ENCODE measurements around the gene NBPF4.
"Not testable (repeated sequence)": the region's sequence is repeated elsewhere in the genome, so short reads cannot be mapped to it uniquely, and the experiment has no call there.

NBPF4 gene, protein sequence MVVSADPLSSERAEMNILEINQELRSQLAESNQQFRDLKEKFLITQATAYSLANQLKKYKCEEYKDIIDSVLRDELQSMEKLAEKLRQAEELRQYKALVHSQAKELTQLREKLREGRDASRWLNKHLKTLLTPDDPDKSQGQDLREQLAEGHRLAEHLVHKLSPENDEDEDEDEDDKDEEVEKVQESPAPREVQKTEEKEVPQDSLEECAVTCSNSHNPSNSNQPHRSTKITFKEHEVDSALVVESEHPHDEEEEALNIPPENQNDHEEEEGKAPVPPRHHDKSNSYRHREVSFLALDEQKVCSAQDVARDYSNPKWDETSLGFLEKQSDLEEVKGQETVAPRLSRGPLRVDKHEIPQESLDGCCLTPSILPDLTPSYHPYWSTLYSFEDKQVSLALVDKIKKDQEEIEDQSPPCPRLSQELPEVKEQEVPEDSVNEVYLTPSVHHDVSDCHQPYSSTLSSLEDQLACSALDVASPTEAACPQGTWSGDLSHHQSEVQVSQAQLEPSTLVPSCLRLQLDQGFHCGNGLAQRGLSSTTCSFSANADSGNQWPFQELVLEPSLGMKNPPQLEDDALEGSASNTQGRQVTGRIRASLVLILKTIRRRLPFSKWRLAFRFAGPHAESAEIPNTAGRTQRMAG

DNA sequence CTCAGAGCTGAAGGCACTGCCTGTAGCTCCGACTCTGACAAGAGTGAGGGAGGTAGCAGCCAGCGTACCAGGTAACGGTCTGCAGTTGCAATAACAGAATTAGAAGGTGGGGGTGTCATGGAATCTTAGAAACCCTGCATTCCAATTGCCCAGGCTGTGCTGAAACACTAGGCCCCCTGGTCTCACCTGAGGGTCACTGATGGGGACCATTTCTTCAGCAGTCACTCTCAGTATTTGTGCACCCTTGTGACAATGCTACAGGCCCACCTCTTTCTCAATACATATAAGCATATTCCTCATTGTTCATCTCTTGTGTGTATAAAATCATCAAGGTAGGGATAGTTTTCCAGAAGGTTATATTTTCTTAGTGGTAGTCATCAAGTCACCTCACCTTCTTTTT is at the start of gene NBPF4:
TSS of gene NBPF4 (minus strand) at position 101 of the 400 bp plus-strand sequence. CDS start 315 bp downstream, outside the sequence.
- not testable (repeated sequence) for DNase-seq

DNA sequence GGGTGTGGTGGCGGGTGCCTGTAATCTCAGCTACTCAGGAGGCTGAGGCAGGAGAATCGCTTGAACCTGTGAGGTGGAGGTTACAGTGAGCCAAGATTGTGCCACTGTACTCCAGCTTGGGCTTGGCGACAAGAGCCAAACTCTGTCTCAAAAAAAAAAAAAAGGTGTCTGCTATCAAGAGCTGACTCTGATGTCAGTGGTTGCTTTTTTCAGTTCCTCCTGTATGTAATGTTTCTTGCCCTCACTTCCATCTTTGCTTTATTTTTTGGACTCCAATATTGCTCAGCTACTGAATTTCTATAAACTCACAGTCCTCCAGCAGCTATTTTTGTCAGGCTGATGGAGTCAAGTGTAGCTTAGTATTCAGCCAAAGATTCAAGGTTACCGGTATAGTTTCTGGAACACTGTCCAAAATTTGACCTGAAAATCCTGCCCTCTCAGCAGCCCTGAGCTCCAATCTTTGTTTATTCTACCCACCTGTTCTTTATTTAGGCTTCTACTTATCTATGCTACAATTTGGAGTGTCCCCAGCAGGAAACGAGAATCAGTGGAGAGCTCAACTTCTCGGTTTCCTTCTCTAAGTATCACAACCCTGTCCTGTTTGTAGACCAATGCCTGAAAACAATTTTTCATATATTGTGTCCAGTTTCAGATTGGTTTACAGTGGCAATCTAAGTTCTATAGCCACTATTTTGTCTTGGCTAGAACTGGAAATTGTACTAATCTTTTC is 38.8 kb upstream of the NBPF4 start:
- not testable (repeated sequence) for DNase-seq

DNA sequence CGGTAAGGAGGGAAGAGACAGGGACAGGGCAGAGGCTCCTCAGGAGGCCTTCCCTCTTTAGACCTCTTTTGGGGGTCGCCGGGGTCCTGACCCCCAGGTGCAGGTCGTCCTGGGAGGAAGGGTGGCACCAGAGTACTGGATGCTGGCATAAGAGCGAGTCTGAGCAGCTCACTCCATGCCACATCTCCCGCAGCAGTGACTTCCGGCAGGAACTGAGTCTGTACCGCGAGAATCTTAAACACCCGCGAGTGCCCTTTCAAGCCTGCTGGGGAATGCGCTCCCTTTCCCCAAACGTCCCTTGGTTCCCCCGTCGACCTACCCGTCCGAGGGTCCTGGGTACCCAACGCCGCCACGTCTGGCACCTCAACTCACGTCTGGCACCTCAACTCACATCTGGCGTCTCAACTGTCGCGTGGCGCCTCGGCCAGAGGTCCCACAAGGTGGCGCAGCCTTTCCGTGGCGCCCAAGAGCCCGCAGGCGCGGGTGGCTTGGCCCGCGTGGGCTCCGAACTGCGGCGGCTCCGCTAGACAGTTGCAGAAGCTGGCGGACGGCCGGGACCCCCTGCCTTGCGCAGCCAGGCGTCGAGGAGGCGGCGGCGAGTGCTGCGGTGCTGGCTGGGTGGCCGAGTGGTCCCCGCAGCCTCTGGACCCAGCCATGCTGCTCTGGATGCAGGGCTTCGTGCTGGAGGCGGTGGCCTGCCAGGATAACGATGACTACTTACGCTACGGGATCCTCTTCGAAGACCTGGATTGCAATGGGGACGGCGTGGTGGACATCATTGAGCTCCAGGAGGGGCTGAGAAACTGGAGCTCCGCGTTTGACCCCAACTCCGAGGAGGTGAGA is 28.8 kb upstream of the NBPF4 start:
- not testable (repeated sequence) for DNase-seq

DNA sequence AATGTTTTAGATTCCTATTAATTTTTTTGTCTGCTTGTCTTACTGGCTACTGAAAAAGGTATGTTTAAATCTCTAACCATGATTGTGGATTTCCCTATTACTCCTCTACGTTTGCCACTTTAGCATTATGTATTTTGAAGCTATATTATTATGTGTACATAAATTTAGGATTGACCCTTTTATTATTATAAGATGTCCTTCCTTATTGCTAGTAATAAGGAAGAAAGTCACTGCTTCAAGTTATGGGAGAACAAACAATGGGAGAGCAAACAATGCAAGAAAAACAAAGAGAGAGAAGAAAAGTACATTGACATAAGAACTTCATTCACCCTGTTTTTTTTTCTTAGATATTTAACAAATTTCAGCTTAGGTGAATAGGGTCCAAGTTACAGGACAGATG is 23.2 kb upstream of the NBPF4 start:
- not testable (repeated sequence) for DNase-seq

DNA sequence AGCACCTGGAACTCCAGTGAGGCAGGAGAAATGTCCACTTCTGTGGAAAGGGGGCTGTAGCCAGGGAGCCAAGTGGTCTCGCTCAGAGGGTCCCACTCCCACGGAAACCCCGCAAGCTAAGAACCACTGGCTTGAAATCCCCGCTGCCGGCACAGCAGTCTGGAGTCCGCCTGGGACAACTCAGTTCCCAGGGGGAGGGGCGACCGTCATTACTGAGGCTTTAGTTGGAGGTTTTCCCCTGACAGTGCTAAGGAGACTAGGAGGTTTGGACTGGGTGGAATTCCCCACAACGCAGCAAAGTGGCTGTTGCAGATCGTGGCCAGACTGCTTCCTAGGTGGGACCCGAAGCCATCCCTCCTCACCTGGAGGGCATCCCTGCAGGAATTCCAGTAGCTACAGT is 18.1 kb upstream of the NBPF4 start:
- not testable (repeated sequence) for DNase-seq

DNA sequence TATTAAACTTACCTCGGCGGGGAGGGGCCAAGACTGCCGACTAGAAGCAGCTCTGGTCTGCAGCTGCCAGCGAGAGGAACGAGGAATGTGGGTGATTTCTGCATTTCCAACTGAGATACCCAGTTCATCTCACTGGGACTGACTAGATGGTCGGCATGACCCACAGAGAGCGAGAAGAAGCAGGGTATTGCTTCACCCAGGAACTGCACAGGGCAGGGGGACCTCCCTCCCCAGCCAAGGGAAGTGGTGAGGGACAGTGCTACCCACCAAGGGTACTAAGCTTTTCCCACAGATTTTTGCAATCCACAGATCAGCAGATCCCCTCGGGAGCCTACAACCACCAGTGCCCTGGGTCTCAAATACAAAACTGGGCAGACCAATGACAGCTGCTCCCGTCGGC is 17.6 kb upstream of the NBPF4 start:
- not testable (repeated sequence) for DNase-seq

DNA sequence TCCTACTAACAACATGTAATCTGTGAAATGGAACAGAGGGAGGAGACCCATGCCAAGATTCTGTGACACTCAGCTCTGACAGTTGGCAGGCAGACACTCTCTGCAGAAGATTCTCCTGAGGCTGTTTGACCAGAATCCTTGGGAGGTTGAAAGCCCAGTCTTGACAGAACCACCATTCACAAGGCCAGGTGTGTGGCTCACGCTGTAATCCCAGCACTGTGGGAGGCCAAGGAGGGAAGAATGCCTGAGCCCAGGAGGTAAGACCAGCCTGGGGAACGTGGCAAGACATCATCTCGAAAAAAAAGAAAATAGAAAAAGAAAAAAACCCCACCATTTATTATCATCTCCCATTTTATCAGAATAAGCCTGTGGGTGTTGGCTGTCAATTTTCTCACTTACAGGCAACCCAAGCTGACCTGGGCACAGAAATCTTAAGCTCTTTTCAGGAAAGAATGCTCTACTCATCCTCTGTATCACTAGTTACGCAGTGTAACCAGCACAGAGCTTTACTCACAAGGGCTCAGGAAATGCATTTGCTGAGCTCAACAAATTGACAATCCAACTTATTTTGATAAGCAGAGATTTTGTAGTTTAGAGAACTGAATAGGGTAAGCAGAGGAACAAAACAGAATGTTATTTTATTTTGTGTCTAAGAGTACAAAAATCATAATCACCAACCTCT is 16.8 kb upstream of the NBPF4 start:
- not testable (repeated sequence) for DNase-seq

DNA sequence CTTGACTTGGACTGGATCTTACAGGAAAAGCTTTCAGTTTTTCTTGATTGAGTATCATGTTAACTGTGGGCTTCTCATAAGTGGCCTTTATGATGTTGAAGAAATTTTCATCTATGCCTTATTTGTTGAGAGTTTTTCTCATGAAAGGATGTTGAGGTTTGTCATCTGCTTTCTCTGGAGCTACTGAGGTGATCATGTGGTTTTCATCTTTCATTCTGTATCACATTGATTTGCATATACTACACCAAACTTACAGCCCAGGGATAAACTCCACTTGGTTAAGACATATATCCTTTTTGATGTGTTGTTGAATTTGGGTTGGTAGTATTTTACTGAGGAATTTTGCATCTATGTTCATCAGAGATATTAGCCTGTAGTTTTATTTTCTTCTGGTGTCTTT is 11.6 kb upstream of the NBPF4 start:
- DNase-seq: not testable (repeated sequence)

DNA sequence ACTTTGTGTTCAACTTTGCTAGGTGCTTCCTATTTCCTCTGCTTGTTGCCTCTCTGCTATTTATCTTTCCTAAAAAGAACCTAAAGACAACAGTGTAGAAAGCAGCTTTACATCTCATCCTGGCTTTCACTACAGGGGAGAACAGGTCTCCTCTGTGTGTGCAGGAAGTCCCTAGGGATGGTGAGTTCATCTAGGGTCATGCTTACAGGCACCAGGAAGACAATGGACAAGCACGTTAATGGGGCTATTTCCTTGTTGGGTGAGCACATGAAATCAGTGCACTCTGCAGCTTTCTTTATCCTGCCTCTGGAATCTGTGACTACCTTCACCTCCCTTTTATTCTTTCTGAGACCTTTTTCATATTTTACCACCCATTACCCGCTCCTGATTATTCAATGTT is 4.5 kb downstream of the NBPF4 start:
- not testable (repeated sequence) for DNase-seq

DNA sequence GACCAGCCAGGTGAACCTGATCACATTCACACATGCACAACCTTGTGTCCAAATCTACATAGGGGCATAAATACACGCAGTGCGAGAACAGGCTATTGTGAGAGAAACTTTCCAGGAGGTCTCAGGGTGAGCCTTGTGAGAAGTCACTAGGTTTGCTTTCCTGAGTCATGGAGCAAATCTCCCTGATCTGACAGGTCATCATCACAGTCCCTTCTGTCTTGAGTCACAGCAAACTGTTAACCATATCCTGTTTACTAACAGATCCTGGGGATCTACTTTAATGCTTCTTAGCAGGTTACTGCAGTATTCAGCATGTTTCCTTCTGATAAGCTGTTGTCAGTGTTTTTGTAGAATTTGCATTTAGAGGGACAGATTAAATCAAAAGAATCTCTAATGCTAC is 8.6 kb downstream of the NBPF4 start:
- not testable (repeated sequence) for DNase-seq

DNA sequence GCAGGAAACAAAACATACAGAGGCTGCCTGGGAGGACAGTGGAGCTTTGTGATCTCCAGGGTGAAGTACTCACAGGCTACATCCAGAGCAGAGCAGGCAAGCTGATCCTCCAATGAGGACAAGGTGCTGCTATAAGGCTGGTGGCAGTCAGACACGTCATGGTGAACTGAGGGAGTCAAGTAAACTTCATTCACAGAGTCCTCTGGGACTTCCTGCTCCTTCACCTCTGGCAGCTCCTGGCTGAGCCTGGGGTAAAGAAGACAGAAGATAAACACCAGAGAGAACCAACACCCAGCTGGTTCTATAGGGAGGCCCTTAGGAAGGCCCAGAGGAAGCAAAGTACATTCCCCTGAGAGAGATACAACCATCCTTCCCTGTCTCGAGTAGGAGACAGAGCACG is 11.7 kb downstream of the NBPF4 start:
- not testable (repeated sequence) for DNase-seq

DNA sequence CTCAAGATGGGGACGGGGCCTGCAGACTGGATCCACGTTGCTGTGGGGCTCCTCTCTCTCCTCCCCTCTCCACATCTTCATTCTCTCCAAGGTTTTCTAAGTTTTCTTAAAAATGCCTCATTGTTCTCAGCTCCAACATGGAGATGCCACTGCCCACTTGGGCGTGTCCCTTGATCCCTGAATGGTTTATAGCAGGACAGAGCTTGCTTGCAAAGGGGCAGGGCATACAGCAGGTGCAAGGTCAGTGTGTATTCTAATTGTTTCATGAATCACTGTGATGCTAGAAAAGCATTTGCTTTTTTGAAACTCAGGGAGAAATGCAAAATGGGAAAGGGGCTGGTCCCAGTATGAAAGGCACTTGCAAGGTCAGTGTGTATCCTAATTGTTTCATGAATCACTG is 13.9 kb downstream of the NBPF4 start:
- not testable (repeated sequence) for DNase-seq

DNA sequence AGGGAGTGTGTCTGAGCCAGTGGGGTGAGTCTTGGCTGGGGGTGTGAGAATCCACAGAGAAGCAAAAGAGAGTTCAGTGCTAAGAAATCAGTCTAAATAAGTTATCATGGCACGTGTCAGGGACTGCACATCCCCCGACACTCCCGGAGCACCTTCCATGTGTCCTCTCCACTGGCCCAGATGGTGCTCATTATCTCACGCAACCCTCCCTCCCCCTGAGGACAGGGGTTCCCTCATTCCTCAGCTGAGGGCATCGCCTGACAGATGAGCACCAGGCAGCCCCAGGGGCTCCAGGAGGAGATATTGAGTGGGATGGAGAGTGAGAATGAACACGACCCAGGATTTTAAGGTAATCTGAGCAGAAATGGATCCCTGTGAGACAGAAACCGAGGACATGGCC is 16.1 kb downstream of the NBPF4 start:
- not testable (repeated sequence) for DNase-seq

DNA sequence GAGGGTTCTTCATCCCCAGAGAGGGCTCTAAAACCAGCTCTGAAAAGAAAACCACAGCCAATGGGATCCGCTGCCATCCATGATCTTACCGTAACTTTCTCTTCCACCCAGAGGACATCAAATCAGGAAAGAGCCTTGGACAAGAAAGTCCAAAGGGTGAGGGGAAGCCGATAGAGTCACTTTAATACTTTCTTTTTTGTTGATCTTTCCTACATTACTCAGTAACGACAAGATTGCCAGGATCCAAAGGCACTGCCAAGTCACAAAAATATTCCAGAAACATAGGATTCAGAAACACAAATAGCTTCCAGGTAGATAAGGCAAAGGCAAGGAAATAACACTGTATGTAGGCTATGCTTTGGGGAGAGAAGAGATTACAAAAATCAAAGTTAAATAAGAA is 17.0 kb downstream of the NBPF4 start:
- not testable (repeated sequence) for DNase-seq

DNA sequence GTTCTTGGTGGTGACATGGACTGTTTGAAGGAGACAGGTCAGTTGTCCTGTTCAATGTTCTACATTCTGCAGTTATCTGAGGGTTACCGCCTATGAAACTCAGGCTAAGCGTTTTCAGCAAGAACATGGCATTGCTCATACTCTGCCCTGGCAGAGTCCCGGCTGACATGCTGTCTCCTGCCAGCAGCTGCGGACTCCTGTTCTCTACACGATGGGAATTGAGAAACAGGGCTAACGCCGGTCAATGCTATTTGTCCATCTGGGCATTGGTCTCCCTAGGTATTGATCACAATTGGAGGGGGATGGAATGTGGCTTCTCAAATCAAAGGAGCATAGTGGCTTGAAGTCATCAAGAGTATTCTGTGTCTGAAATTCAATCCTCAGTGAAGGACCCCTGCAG is 20.6 kb downstream of the NBPF4 start:
- DNase-seq: not testable (repeated sequence)

DNA sequence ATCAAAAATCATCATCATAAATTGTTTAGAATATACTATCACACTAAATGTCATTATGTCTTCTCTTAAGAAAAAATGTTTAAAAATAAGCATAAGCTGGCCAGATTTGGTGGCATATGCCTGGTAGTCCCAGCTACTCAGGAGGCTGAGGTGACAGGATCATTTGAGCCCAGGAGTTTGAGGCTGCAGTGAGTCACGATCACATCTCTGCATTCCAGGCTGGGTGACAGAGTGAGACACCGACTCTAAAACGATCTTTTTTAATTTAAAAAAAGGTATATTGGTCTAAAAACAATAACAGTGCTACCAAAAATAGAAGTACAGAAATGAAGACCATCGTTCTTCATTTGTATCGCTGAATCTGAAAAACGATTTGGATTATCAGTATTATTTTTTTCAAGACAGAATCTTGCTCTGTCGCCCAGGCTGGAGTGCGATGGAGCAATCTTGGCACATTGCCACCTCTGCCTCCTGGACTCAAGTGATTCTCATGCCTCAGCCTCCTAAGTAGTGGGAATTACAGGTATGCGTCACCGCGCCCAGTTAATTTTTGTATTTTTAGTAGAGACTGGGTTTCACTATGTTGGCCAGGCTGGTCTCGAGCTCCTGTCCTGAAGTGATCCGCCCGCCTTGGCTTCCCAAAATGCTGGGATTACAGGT is 26.2 kb downstream of the NBPF4 start:
- DNase-seq: not testable (repeated sequence)

DNA sequence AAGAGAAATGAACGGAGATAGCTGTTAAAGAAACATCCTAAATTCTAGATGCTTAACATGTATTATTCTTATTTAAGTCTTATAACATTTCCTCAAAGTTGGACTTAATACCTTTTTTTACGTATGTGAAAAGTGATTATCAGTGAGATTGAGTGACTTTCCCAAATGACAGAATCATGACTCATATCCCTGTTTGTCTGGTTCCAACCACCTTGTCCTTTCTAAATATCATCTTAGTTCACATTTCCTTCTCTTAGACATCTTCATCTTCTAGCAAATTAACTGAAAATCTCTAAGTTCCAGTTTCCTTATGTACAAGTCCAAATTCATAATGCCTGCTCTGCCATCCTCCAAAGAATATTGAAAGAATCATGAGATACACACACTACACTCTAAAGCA is 26.9 kb downstream of the NBPF4 start:
- DNase-seq: not testable (repeated sequence)

DNA sequence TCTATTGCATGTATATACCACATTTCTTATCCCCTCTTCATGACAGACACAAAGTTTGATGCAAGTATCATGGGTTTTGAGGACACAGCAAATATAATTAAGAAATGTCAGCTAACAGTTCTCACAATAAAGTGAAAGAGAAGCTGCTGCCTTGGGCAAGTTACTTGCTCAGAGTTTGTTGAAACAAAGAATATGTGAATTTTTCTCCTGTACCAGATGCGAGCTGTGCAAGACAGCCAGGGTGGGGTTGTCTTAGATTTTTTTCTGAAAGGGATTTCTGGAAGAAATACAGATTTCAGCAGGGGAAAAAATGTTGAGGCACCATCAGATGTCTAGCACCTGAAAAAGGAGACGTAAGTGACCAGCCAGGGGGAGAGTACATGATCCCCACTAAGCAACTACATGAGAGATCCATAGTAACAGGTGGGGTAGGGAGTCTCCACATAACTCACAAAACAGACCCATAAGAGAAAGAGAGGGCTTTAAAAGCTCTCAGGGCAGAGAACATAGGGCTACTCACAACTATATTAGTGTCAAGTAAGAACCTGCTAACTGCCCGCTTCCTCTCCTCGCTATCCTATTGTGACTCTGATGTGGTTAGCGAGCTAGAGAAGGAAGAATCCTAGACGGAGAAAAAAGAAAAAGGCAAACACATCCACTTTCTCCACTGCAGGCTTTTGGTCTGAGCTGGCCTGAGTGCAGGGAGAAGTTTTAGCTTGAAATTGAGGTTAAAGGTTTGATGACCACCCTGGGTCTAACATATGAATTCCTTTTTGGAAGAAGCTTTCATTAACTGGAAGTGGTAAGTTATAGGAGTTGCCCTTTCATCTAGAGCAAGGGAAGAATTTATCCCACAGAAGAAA is 27.6 kb downstream of the NBPF4 start:
- not testable (repeated sequence) for DNase-seq

DNA sequence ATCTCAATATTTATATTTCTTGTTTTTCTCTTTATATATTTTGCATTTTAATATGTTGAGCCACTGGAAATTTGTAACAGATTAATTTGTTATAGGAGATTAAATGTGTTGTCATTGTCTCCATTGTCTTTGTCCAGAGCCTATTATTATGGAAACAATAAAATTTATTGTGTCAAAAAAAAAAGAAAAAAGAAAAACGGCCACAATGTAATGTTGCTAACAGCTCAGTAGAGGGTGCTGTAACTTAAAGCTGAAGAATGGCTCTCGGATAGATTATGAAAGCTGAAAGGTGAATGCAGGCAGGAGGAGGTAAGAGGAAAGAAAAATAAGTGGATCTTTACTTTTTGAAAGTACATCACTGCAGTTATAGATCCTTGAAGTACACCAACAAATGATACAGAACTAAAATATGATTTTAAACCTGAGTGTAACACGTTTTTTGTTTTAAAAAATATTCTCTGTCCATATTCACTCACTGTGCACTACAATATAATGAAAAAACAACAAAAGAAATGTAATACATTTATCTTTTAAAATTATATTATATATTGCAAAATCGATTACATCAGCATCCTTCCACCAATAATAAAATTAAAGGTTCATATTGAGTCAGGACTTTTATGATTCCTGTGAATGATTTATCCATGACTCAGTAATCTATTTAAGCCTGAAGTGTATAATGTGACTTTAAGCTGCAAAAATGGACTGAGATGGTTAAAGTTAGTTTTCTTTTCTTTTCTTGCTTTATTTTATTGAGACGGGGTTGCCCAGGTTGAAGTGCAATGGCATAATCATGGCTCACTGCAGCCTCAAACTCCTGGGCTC is 29.0 kb downstream of the NBPF4 start:
- DNase-seq: not testable (repeated sequence)
